NCI-H748 treated with DMSO at 0.1 percent for 48 hours (cell line): Measurements from ENCODE around the gene PRKG1.
"Not testable (repeated sequence)": the region's sequence is repeated elsewhere in the genome, so short reads cannot be mapped to it uniquely, and the experiment has no call there.

ENCODE experiments used
- DNase-seq: peaks from one replicate; lab custom pipeline; 2025; lab: John Stamatoyannopoulos, UW

The PRKG1 gene

DNA sequence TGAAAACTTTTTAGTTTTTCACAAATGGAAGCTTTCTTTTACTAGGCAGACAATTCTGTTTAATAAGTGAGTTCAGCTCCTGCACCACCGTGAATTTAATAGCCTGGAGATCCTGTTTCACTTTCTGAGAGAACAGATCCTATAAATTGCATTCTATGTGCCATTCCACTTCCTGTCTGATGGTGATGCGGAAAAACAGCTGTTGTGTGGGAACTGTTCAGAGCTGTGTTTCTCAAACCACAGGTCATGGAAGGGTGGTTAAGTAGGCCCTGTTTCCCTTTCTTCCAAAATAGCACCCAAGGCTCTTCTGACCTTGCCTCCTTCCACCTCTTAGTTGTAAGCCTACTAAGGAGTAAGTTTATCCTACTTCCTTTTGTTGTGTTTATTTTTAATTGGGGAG, 1142.6 kb downstream of the PRKG1 start:
- DNase-seq: no peak

DNA sequence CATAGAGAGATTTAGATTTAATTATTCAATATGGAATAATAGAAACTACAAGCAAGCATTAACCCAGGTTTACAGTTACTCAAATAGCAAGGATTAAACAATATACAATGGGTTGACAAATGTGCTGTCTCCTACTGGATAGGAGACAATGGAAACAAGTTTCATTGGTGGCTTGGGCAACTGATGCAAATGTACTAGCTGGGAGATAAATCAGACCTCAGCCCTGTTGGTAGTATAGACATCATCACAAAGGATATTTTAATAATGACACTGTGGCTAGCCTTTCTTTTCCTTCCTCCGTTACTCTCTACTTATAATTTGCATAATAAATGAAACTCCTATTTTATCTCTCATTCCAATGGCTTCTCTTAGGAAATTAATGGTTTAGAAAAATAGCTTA, 1143.2 kb downstream of the PRKG1 start:
- DNase-seq: no peak

DNA sequence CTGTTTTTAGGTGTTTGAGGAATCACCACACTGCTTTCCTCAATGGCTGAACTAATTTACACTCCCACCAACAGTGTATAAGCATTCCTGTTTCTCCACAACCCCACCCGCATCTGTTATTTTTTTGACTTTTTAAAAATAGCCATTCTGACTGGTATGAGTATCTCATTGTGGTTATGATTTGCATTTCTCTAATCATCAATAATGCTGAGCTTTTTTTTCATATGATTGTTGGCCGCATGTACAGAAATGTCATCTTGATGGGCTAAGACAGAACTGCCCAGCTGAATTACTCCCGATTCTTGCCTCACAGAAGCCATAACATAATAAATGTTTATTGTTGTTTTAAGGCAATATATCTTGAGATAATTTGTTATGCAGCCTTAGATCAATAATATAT, 1146.7 kb downstream of the PRKG1 start:
- DNase-seq: no peak

DNA sequence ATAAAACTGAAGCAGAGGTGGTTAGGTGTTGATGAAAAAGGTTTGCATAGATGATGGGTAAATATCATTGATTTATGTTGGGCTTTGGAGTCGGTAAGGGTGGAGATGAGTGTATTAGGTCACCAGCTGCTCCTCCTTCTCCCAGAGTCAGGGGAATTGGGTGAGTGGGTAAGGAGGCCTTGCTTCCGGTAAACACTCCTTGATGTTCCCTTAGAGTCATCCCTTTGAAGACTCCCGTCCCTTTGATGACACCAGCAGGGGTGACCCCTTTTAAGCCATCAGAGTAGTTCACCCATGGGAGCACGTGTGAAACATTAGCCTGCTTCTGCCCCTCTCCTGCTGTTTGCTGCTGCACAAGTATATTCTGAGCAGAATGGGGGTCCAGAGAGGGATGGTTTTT, 1147.6 kb downstream of the PRKG1 start:
- DNase-seq: no peak

DNA sequence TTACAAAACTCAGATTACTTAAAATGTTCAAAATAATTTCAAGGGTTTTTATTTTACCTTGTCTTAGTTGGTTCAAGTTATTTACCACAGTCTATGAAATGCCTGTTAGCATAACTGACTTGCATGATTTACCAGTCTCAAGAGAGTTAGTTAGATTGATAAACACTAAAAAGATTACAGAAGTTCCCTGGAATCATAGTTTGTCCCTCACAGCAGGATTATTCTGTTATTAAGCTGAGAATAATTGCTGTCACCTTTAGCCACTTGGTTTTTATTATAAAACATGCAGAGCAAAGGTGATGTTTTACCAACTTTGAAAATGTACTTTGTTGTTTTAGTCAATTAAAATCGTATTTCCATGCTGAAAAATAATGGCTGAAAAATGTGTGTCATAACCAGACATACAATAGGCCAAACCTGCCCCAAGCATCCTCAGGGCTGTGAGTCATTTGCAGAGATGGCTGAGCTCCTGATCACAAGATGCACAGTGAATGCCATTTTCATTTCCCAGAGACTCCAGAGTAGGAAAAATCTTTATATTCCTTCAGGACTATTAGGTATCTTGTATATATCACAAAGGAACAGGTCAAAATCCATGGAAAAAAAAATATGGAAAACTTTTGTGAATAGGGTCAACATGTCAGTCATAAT, 1152.0 kb downstream of the PRKG1 start:
- no peak for DNase-seq

DNA sequence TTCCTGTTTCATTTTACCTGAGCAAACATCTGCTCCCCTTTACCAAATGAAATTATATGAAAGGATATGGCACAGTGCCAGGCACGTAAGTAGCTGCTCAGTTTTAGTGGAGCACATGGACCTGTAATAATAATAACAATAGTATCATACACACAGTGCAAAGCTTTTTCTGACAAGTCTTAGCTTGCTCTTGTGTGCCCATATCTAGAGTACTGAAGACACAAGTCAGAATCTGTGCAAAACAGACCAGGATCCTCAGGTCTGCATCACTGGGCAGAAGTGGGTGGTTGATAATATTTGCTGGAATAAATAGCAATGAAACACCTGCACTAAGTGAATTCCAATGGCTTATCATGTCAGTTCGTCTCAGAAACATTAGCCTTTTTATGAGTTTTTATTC, 1154.3 kb downstream of the PRKG1 start:
- DNase-seq: no peak

DNA sequence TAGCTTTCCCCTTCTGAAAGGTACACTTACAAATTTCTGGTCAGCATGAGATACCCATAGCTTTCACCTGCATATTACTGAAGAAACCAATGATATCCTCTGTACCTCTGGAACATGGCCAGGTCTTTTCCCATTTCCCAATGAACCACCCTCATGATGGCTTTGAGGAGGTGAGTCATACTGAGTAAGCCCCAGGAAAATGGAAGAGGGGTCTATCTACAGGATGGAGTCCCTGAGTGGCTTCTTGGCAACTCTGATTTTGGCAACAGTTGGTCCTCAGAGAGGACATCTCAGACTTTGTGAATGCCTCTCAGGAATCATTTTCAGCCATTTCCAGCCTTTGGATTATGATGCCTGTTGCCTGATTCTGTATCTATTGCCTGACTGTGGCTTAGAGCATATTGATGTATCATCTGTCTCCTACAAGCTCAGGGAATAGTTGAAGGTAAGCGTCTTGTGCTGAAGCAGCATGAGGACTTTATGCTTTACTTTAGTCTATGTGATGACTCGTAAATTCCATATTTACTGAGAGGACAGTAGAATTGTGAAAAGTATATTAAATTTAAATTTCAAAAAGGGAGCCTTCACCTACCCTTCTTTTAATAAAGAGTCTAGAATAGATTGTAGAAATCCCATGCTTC, 1155.1 kb downstream of the PRKG1 start:
- no peak for DNase-seq

DNA sequence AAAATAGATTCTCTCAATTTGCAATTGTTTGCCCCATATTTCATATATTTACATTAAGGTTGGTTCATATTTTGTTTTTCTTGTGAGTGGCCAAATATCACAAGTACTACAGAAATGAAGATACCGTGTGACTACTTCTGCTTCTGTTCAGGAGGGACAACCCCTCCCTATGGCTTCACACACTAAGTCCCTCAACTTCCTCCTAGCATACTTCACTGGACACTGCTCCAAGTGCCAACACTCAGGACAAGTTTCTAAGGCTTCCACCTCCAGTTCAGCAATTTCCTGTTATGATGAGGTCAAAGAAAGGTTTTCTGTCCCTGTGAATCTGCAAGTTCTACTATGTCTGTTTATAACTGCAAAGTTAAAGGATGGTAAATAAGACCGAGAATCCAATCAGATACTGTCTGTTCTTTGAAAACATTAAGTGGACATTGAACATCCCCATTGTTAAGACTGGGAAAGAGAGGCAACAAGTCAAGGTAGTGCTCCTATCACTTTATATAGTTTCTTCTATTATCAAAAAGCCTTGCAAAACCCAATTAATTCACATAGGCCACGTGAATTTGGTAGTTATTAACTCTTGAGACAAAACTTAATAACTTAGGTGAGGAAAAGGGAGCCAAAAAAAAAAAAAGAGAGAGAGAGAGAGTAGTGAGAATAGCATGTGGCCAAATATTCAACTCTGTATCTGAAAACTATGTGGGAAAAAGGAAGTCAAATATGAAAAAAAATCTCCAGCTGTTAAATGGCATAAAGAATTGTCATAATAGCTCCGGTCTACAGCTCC, 1158.5 kb downstream of the PRKG1 start:
- DNase-seq: no peak

DNA sequence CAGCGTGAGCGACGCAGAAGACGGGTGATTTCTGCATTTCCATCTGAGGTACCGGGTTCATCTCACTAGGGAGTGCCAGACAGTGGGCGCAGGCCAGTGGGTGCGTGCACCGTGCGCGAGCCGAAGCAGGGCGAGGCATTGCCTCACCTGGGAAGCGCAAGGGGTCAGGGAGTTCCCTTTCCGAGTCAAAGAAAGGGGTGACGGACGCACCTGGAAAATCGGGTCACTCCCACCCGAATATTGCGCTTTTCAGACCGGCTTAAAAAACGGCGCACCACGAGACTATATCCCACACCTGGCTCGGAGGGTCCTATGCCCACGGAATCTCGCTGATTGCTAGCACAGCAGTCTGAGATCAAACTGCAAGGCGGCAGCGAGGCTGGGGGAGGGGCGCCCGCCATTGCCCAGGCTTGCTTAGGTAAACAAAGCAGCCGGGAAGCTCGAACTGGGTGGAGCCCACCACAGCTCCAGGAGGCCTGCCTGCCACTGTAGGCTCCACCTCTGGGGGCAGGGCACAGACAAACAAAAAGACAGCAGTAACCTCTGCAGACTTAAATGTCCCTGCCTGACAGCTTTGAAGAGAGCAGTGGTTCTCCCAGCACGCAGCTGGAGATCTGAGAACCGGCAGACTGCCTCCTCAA, 1159.2 kb downstream of the PRKG1 start:
- DNase-seq: not testable (repeated sequence)

DNA sequence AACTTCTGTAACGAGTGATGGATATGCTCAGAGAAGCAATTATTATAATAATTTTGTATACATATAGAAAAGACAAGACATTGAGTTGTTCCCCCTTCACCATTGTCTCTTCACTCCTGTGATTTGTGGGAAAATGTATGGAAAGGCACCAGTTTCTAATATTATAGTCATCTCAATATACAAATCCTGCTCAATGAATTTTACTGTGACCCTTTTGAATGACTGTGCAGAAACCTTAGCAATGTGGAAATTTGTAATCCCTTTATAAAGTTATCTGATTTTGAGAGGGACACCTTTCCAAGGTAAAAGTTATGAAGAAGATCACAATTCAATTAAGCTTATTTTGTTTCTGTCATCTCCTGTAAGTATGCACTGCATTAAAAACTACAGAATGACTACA, 1165.5 kb downstream of the PRKG1 start:
- no peak for DNase-seq

DNA sequence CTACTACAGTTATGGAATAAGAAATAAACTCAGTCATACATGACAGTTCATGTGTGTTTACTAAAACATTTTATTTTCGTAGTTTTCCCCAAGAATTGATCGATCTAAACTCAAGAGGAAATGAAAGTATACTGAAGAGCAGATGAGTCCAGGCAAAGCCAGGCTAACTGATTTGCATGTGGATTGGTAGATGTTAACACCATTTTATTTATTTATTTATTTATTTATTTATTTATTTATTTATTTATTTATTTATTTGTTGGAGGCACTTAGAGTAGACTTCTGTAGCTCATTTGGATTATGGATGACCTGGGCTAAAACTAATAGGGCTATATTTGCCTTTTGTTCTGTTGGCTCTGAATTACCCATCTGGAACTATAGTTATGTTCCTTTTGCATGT, 1171.3 kb downstream of the PRKG1 start:
- no peak for DNase-seq

DNA sequence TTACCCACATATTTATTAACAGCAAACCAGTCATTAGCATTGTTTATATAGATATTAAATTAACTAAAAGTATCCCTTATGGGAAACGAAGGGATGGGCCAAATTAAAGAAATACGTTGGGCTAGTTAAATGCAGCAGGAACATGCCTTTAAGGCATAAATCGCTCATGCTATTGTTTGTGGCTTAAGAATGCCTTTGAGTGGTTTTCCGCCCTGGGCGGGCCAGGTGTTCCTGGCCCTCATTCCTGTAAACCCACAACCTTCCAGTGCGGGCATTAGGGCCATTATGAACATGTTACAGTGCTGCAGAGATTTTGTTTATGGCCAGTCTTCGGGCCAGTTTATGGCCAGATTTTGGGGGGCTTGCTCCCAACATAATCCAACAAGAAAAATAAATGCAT, 1173.6 kb downstream of the PRKG1 start:
- not testable (repeated sequence) for DNase-seq

DNA sequence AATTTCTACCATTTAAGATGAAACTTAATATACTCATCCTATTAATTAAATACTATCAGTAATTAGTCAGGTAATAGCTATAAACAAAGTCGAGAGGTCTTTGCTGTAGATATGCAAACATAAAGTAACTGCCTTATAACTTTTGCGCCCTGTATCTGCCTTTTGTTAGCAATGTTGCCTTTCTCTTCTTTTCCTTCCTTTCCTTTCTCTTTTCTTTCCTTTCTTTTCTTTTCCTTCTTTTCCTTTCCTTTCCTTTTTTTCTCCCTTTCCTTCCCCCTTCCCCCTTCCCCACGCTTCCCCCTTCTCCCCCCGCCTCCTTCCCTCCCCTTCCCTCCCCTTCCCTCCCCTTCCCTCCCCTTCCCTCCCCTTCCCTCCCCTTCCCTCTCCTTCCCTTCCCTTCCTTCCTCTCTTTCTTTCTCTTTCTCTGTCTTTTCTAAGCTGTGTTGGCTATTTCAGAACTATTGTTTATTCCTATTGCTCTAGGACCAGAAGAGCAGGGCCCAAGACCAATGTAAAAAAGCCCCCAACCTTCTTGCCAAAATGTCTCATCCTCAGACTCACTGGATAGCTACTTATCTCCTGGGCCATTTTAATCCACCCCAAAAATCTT, 1174.5 kb downstream of the PRKG1 start:
- no peak for DNase-seq

DNA sequence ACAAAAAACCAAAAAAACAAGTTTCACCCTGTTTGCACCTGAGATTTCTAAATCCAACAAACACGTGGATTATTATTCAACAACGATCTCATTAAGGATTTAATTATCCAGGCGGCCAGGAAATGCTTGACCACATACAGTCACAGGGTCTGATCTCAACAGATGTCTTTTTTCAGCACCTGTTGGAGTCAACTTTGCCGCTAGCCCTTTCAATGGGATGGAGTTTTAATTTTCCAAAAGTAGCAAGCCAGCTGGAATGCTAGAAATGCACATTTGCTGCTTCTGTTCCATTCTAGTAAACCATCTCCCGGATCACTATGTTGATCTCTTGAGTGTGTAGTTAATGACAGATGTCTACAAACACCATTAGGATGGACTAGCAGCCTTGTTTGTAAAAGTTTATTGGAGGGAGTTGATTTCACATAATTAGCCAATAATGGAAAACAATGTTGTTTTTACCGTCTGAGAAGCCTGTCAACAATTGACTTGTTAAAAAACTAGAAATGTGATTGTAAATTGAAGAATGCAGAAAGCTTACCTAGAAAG, 1175.6 kb downstream of the PRKG1 start:
- DNase-seq: no peak

DNA sequence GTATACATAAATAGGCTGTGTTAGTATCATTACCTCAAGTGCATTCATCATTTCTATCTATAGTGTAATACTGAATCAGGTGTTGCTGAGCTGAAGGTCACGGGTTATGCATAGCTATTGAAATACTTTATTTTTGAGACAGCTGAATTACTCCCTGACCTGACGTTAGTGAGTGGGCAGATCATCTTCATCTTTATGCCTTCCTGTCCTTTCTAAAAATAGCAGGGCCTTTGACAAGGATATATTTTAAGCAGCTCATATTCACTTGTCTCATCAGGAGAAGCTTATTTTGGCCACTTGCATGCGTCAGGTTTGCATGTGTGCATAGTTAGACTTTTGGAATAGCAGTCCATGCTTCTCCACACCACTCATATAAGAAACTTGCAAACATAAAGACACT, 1176.2 kb downstream of the PRKG1 start:
- no peak for DNase-seq

DNA sequence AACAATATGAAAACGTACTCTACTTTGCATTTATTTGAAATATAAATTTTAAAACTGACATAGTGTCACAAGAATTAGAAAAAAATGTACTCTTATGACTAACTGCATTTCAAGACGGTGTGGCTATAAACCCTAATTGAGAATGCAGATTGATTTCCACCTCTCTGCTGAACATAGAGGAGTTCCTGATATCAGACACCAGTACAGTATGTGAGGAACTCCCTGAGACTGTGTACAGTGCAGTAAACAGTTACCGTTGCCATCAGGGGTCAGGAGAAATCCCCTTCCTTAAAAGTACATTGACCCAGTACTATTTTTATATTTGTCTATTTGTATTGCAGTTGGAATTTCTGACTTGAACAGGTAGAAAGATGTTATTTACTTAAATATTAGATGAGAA, 1178.0 kb downstream of the PRKG1 start:
- no peak for DNase-seq

DNA sequence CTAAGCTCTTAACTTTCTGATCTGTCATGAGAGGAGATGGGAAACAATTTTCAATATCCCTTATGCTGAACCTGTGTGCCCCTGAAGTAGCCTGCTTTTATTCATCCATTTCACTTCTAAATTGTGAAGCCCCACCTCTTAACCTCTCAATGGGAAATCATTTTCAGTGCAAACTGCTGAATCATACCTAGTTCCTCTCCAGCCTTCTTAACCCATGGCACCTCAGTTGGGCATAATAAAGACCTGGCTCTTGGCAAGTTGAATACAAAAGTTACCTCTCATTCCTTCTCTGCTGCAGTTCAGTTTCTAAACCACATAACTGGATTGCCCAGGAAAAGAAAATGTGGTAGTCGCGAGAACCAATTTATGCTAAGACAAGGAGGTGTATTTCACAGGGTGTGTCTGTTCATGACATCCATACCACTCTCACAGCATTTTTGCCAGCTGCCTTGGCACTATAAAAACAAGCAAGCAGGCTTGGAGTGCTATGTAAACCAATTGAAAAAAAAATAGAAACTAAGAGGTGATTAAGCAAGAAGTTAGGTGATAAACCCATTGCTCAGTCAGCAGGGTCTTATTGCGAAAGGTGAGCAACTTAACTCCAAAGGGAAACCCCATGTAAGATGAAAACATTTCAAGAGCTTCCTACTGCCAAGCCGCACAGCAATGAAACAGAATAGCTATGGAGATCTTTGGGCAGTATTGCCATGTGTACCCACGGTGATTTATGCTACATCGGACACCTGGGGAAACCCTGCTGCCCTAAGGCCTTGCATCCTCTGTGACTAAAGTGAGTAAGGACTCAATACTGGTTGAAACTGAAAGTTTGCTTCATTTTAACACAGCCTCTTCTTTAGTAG, 1182.8 kb downstream of the PRKG1 start:
- no peak for DNase-seq

DNA sequence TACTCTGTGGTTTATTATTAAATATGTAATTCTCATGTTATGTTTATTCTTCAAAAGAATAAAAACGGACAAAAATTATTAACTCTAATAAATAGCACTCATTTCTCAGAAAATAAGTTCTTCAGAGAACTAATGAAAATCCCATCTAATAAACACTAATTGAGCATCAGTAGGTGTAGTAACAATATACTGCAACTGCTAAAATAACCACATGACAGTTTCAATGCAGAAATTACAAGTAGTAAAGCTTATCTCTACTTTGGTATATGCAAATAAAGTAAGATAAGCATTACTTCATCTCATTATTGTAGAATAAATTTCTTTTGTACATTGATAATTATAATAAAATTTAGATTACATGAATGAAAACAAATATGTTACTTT, 1183.4 kb downstream of the PRKG1 start:
- DNase-seq: no peak

DNA sequence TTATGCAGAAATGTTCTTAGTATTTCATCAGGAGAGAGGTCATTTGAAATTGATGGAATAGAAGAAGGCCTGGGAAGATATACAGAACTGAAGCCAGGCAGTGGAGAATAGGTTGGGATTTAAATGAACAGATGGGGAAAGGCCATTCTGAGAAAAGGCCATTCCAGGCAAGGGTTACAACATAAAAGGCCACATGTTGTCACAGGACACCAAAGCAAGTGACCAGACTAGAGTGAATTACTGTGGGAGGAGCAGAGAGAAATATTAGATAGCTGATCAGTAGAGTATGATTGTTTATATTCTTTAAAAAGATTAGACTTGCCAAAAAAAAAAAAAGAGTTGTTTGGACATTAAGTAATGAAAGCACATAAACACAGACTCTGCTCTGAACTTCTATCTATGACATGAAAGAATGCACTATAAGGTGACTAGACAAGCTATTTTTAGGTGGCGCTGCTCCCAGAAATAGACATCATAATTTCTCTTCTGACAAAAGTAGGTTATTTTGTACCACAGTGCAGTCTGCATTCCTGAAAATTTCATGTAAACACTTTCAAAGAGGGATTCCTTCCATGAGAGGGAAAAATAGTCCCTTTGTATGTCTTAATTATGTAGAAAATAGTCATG, 1184.6 kb downstream of the PRKG1 start:
- no peak for DNase-seq

DNA sequence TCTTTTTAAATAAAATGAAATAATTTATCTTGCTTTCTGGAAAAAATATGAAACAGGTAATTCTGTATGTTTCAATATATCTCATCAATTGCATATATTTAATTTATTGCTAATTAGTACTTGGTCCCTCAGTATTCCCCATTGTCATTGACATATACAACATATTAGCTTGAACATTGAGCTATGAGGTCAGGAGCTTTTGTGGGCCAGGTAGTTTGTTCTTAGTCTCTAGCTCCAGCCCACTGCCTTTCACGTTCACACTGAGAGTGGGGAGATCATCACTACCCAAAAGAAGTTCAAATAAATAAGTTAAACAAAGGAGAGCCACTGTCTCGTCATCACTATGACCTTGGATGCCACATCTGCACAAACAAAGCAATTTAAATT, 1185.1 kb downstream of the PRKG1 start:
- DNase-seq: no peak

DNA sequence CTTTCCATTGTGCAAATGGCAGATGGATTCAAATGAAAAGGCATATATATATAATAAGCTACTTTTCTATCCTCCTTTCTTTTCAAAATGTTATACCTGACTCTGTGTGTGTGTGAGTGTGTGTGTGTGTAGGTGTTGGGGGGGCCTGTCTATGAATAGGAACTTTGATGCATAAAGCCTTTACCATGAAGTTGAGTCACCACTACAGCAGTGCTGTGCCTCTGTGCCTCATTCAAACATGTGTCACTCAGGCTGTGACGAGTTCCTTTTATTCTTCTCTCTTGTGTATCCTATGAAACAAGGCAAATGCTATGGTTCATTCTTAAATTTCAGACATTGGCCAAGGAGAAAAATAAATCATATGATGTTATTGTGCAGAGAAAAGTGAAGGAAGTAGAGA, 1187.1 kb downstream of the PRKG1 start:
- no peak for DNase-seq
